Sigmoid colon (tissue), 4 donors: ENCODE data around the gene POLDIP2.

Experiments used
- CTCF ChIP-seq, 4 experiments: fragments of 450-650 bp in 3 of 4; fragments of 200-600 bp in 1 of 4; IDR thresholded peaks; one replicate each; pipeline ENCODE4 v1.5.1; 2016 to 2019; ENCODE audit warnings: antibody characterized with exemption in 4 of 4, mild to moderate bottlenecking in 3 of 4, moderate library complexity in 2 of 4
- EP300 ChIP-seq, 4 donors: sonication (generic); formaldehyde crosslinking; IDR thresholded peaks; one replicate each; pipeline ENCODE4 v1.6.1; 2017; ENCODE audit warnings: antibody characterized with exemption in 4 of 4
- POLR2A ChIP-seq, 2 donors: fragments of 450-650 bp; IDR thresholded peaks; one replicate each; pipeline ENCODE4 v1.6.1; 2016; ENCODE audit warnings: antibody characterized with exemption in 2 of 2, mild to moderate bottlenecking in 2 of 2, moderate library complexity in 2 of 2
- POLR2AphosphoS5 ChIP-seq, 4 donors: sonication (generic); formaldehyde crosslinking; IDR thresholded peaks; one replicate each; pipeline ENCODE4 v1.6.1; 2017; ENCODE audit warnings: antibody characterized with exemption in 4 of 4

GRCh38 chr17:28326114-28326513, 31.2 kb downstream of the POLDIP2 start:
- TF ChIP-seq CTCF (IDR thresholded peaks at IDR 0.05) (no peak), POLR2A (IDR thresholded peaks at IDR 0.05) (no peak), POLR2AphosphoS5 (IDR thresholded peaks at IDR 0.05) (no peak), EP300 (IDR thresholded peaks at IDR 0.05) (no peak)
